ENCODE data around the gene CCDC27.
A peak's percentile ranks its signal among the peaks of the same experiment; 100 is the strongest.
"Not testable (repeated sequence)": the region's sequence is repeated elsewhere in the genome, so short reads cannot be mapped to it uniquely, and the experiment has no call there.

CCDC27 gene

GRCh38 chr1:3790500-3790923 lies 38.3 kb downstream of the CCDC27 start:
- H3K4me3 ChIP-seq (ENCODE audit: low read depth, low read length): no peak overlapping the region
- DNase-seq (ENCODE audit: low read depth, low spot score): no peak
- in situ Hi-C loops (cut with HindIII; ENCODE audit: low sequenced_read_pairs): no loop called here

GRCh38 chr1:3790952-3791351 lies 38.7 kb downstream of the CCDC27 start:
- H3K4me3 ChIP-seq (ENCODE audit: low read depth, low read length): no peak overlapping the region
- no peak for DNase-seq (ENCODE audit: low read depth, low spot score)
- in situ Hi-C loops (cut with HindIII; ENCODE audit: low sequenced_read_pairs): no loop called here
- no peak for TF ChIP-seq CTCF (IDR thresholded peaks at IDR 0.05; ENCODE audit: low read depth, low read length)

More at GRCh38 chr1:3790500-3790923, 38.3 kb downstream of the CCDC27 start:
- TF ChIP-seq CTCF (IDR thresholded peaks at IDR 0.05; ENCODE audit: low read depth, low read length): no peak

GRCh38 chr1:3795453-3796214 lies 43.4 kb downstream of the CCDC27 start:
- DNase-seq (ENCODE audit: low read depth, low spot score): no peak
- peak overlapping the region; percentile 61 for H3K4me3 ChIP-seq (ENCODE audit: low read depth, low read length)
- in situ Hi-C loops (cut with HindIII; ENCODE audit: low sequenced_read_pairs): no loop called here
- no peak for TF ChIP-seq CTCF (IDR thresholded peaks at IDR 0.05; ENCODE audit: low read depth, low read length)

GRCh38 chr1:3796215-3797061 lies 44.2 kb downstream of the CCDC27 start, which contains the start of gene LRRC47:
LRRC47 (minus strand) TSS chr1:3796498; CDS start chr1:3796476, 22 bp downstream.
- DNase-seq (ENCODE audit: low read depth, low spot score): peak; percentile 91
- in situ Hi-C loops (cut with HindIII; ENCODE audit: low sequenced_read_pairs): no loop called here
- no peak for TF ChIP-seq CTCF (IDR thresholded peaks at IDR 0.05; ENCODE audit: low read depth, low read length)
- peak within 1 kb of the TSS; percentile 61 for H3K4me3 ChIP-seq (ENCODE audit: low read depth, low read length)

GRCh38 chr1:3799976-3800685 lies 47.9 kb downstream of the CCDC27 start:
- no peak for DNase-seq (ENCODE audit: low read depth, low spot score)
- TF ChIP-seq CTCF (IDR thresholded peaks at IDR 0.05; ENCODE audit: low read depth, low read length): no peak
- H3K4me3 ChIP-seq (ENCODE audit: low read depth, low read length): no peak overlapping the region
- in situ Hi-C loops (cut with HindIII; ENCODE audit: low sequenced_read_pairs): no loop called here

GRCh38 chr1:3800795-3801194 lies 48.5 kb downstream of the CCDC27 start:
- in situ Hi-C loops (cut with HindIII; ENCODE audit: low sequenced_read_pairs); DNase-seq (ENCODE audit: low read depth, low spot score); H3K4me3 ChIP-seq (ENCODE audit: low read depth, low read length): not testable (repeated sequence)
